WTC11 (cell line): ENCODE measurements around the gene MLST8. TPM values are rescaled to one million over a fixed set of nuclear protein-coding genes. Genes with fewer than 3 reads are reported as not detected.

Experiments used
- ARID4B ChIP-seq: sonication (generic); formaldehyde crosslinking; IDR thresholded peaks from 2 replicates; pipeline ENCODE4 v1.8.0; 2023; ENCODE audit warnings: missing genetic modification reagents, mild to moderate bottlenecking, borderline replicate concordance
- CDX4 ChIP-seq: fragments of 250-450 bp; sonication (Bioruptor Pico); IDR thresholded peaks from 2 replicates; pipeline ENCODE4 v1.9.0; 2021; ENCODE audit warnings: moderate library complexity, mild to moderate bottlenecking, inconsistent platforms, borderline replicate concordance
- CREB1 ChIP-seq: sonication (generic); formaldehyde crosslinking; IDR thresholded peaks from 2 replicates; pipeline ENCODE4 v1.8.0; 2023; ENCODE audit warnings: mild to moderate bottlenecking, missing genetic modification reagents
- CREM ChIP-seq: sonication (generic); formaldehyde crosslinking; IDR thresholded peaks from 2 replicates; pipeline ENCODE4 v1.8.1; 2022; ENCODE audit warnings: mild to moderate bottlenecking, missing genetic modification reagents, moderate library complexity
- E2F5 ChIP-seq: sonication (generic); formaldehyde crosslinking; IDR thresholded peaks from 2 replicates; pipeline ENCODE4 v1.8.1; 2022; ENCODE audit warnings: mild to moderate bottlenecking, moderate library complexity, missing genetic modification reagents
- ERG ChIP-seq: fragments of 250-450 bp; sonication (Bioruptor Pico); IDR thresholded peaks from 2 replicates; pipeline ENCODE4 v1.8.0; 2021; ENCODE audit warnings: mild to moderate bottlenecking
- FOXJ3 ChIP-seq: sonication (generic); formaldehyde crosslinking; IDR thresholded peaks from 2 replicates; pipeline ENCODE4 v1.9.0; 2021; ENCODE audit warnings: missing genetic modification reagents, mild to moderate bottlenecking, borderline replicate concordance
- FOXK1 ChIP-seq: sonication (generic); formaldehyde crosslinking; IDR thresholded peaks from 2 replicates; pipeline ENCODE4 v1.8.0; 2022; ENCODE audit warnings: mild to moderate bottlenecking, moderate library complexity, missing genetic modification reagents
- IRF2 ChIP-seq: sonication (generic); formaldehyde crosslinking; IDR thresholded peaks from 2 replicates; pipeline ENCODE4 v1.8.0; 2022; ENCODE audit warnings: low read depth, missing genetic modification reagents, borderline replicate concordance
- JUN ChIP-seq: sonication (generic); formaldehyde crosslinking; IDR thresholded peaks from 2 replicates; pipeline ENCODE4 v1.8.0; 2023; ENCODE audit warnings: mild to moderate bottlenecking, missing genetic modification reagents
- KAT7 ChIP-seq: sonication (generic); formaldehyde crosslinking; IDR thresholded peaks from 2 replicates; pipeline ENCODE4 v1.8.1; 2023; ENCODE audit warnings: missing genetic modification reagents, mild to moderate bottlenecking, borderline replicate concordance
- MAX ChIP-seq: sonication (generic); formaldehyde crosslinking; IDR thresholded peaks from 2 replicates; pipeline ENCODE4 v1.8.0; 2022; ENCODE audit warnings: mild to moderate bottlenecking, missing genetic modification reagents
- NFYB ChIP-seq: sonication (generic); formaldehyde crosslinking; conservative IDR thresholded peaks from 2 replicates; pipeline ENCODE4 v1.8.0; 2022; ENCODE audit warnings: low read depth, missing genetic modification reagents
- RELA ChIP-seq: sonication (generic); formaldehyde crosslinking; IDR thresholded peaks from 2 replicates; pipeline ENCODE4 v1.8.1; 2022; ENCODE audit warnings: missing genetic modification reagents, mild to moderate bottlenecking, borderline replicate concordance
- SP1 ChIP-seq: sonication (generic); formaldehyde crosslinking; conservative IDR thresholded peaks from 2 replicates; pipeline ENCODE4 v1.8.1; 2022; ENCODE audit warnings: missing genetic modification reagents
- STAT6 ChIP-seq: sonication (generic); formaldehyde crosslinking; conservative IDR thresholded peaks from 2 replicates; pipeline ENCODE4 v1.8.1; 2023; ENCODE audit warnings: mild to moderate bottlenecking, low read depth, missing genetic modification reagents, moderate library complexity
- ZNF263 ChIP-seq: sonication (generic); formaldehyde crosslinking; IDR thresholded peaks from 2 replicates; pipeline ENCODE4 v1.8.1; 2022; ENCODE audit warnings: low read depth, mild to moderate bottlenecking, moderate library complexity, missing genetic modification reagents
- ZNF416 ChIP-seq: fragments of 250-450 bp; sonication (Bioruptor Pico); IDR thresholded peaks from 2 replicates; pipeline ENCODE4 v1.9.0; 2021; ENCODE audit warnings: mild to moderate bottlenecking, inconsistent platforms
- ZNF423 ChIP-seq: fragments of 250-450 bp; sonication (Bioruptor Pico); IDR thresholded peaks from 2 replicates; pipeline ENCODE4 v2.1.2; 2022; ENCODE audit warnings: mild to moderate bottlenecking, moderate library complexity
- total RNA-seq: library from RNA; stranded (reverse); gene quantifications from 3 replicates; pipeline ENCODE4 v1.2.3, GENCODE V29; 2021

Gene MLST8
- total RNA-seq, 1 experiment from 2014 or later, result 71.6 TPM

DNA sequence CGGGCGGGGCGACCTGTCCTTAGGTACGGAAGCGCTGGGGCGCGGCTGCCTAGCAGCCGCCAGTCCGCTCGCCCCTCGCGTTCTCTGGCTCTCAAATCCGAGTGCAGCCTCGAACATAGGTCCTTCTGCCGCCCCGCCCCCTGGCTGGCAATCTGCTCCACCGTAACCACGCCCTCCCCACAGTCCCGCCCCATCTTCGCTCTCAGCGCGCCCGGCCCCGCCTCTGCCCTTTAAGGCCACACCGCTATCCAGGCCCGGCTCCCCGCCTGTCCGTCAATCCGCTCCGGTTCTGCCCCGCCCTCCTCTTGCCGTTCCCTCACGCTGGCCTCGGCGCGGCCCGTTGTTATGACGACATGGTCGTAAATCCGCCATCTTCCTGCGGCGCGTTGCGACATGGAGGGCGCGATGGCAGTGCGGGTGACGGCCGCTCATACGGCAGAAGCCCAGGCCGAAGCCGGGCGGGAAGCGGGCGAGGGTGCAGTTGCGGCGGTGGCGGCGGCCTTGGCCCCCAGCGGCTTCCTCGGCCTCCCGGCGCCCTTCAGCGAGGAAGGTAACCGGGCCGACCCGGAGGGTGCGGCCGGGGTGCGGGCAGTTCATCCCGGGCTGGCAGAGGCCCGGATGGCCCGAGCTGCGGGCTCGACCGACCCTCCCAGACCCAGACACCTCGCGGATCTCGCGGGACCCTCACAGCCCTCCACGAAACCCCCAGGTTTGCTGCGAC is 18.1 kb downstream of the MLST8 start, which contains the start of gene E4F1 (continued):
- no peak for TF ChIP-seq IRF2 (CRISPR knock-in tag)
- TF ChIP-seq SP1, result peak; percentile 83
- no peak for TF ChIP-seq CDX4
- no peak for TF ChIP-seq RELA (CRISPR knock-in tag)
- TF ChIP-seq MAX (CRISPR knock-in tag), result peak; percentile 89
- peak; percentile 42; the same call in 1 of the 2 replicates for TF ChIP-seq JUN
- peak; percentile 94 for TF ChIP-seq FOXK1
- TF ChIP-seq ERG, result no peak
- no peak for TF ChIP-seq FOXJ3 (CRISPR knock-in tag)
- TF ChIP-seq ZNF416, result peak; percentile 87
- no peak for TF ChIP-seq ZNF263 (CRISPR knock-in tag)
- peak; percentile 54; the same call in 1 of the 2 replicates for TF ChIP-seq CREB1 (CRISPR knock-in tag)
- no peak for TF ChIP-seq ZNF423 (CRISPR knock-in tag)
- peak; percentile 97 for TF ChIP-seq CREM
- peak; percentile 76 for TF ChIP-seq E2F5 (CRISPR knock-in tag)
- peak; percentile 60; the same call in 1 of the 2 replicates for TF ChIP-seq ARID4B
- 0 out of 2 replicates have a peak, but pooled peaks have one; percentile 7 for TF ChIP-seq NFYB (CRISPR knock-in tag)
- no peak for TF ChIP-seq KAT7
- TF ChIP-seq STAT6 (CRISPR knock-in tag), result no peak
